PC-9 (cell line): ENCODE measurements around the gene CMIP. TPM values are rescaled to one million over a fixed set of nuclear protein-coding genes. Genes with fewer than 3 reads are reported as not detected.
A peak's percentile ranks its signal among the peaks of the same experiment; 100 is the strongest.

Source experiments
- BruUV-seq: library from RNA; stranded (reverse); fragments of 400-500 nt; replicated peaks from 2 replicates; lab custom pipeline; 2021; lab: Mats Ljungman, UMichigan
- CTCF ChIA-PET: fragments of 300-600 bp; sonication (Branson Sonifier 250); formaldehyde crosslinking; loops from one replicate; lab custom pipeline; 2022; ENCODE audit warnings: antibody characterized with exemption; lab: Charles Lee
- POLR2A ChIA-PET: fragments of 300-600 bp; sonication (Branson Sonifier 250); formaldehyde crosslinking; loops from one replicate; lab custom pipeline; 2022; ENCODE audit warnings: antibody characterized with exemption; ENCODE audit not compliant: unreplicated experiment; lab: Charles Lee
- DNase-seq, 2 experiments: peaks; one replicate each; pipeline versions ENCODE4 v3.0.0 to v3.0.0-alpha.2; 2015 to 2022; ENCODE audit warnings: mixed read lengths in 1 of 2
- H2AFZ ChIP-seq: fragments of 200-600 bp; sonication (generic); 2 replicates; pipeline ENCODE4 v1.8.1; 2017; ENCODE audit warnings: antibody characterized with exemption
- H3F3A ChIP-seq: fragments of 200-600 bp; sonication (generic); 2 replicates; pipeline ENCODE4 v1.8.1; 2017; ENCODE audit warnings: antibody characterized with exemption, mild to moderate bottlenecking, low read depth; ENCODE audit not compliant: insufficient read depth
- H3K27ac ChIP-seq: fragments of 200-600 bp; sonication (generic); 2 replicates; pipeline ENCODE4 v1.6.1; 2016; ENCODE audit warnings: mixed run types
- H3K27me3 ChIP-seq: fragments of 200-600 bp; sonication (generic); 2 replicates; pipeline ENCODE4 v1.6.1; 2016; ENCODE audit warnings: low read depth, mixed run types; ENCODE audit not compliant: insufficient read depth
- H3K36me3 ChIP-seq: fragments of 200-600 bp; sonication (generic); 2 replicates; pipeline ENCODE4 v1.6.1; 2016; ENCODE audit warnings: low read depth, mixed run types
- H3K4me1 ChIP-seq: fragments of 200-600 bp; sonication (generic); replicated peaks from 2 replicates; pipeline ENCODE4 v1.6.1; 2016; ENCODE audit warnings: mixed run types; ENCODE audit not compliant: insufficient read depth
- H3K4me2 ChIP-seq: fragments of 200-600 bp; sonication (generic); 2 replicates; pipeline ENCODE4 v1.6.1; 2017; ENCODE audit warnings: mixed run types
- H3K4me3 ChIP-seq: fragments of 200-600 bp; sonication (generic); 2 replicates; pipeline ENCODE4 v1.6.1; 2016; ENCODE audit warnings: mixed run types
- H3K79me2 ChIP-seq: fragments of 200-600 bp; sonication (generic); 2 replicates; pipeline ENCODE4 v1.6.1; 2017; ENCODE audit warnings: low read depth, mixed run types
- H3K9me2 ChIP-seq: fragments of 200-600 bp; sonication (generic); 2 replicates; pipeline ENCODE4 v1.8.1; 2017; ENCODE audit warnings: mild to moderate bottlenecking; ENCODE audit not compliant: insufficient read depth
- H3K9me3 ChIP-seq: fragments of 200-600 bp; sonication (generic); 2 replicates; pipeline ENCODE4 v1.8.1; 2016; ENCODE audit warnings: low read depth; ENCODE audit not compliant: insufficient read depth
- H4K20me1 ChIP-seq: fragments of 200-600 bp; sonication (generic); 2 replicates; pipeline ENCODE4 v1.8.1; 2017; ENCODE audit not compliant: insufficient read depth
- EZH2 ChIP-seq: fragments of 200-600 bp; sonication (generic); IDR thresholded peaks from 2 replicates; pipeline ENCODE4 v1.8.0; 2017; ENCODE audit warnings: antibody characterized with exemption, low read depth
- intact Hi-C: fragments of 100-400 bp; cut with micrococcal nuclease; formaldehyde crosslinking; loops from one replicate; pipeline ENCODE4 v1.10.0; 2022; ENCODE audit not compliant: unreplicated experiment
- total RNA-seq: library from RNA; stranded (reverse); gene quantifications from 2 replicates; pipeline ENCODE4 v1.2.3, GENCODE V29; 2021
- TF ChIP-seq, protein P1 (sequence below): fragments of 200-600 bp; sonication (generic); conservative IDR thresholded peaks from 2 replicates; pipeline ENCODE4 v1.6.1; 2017; ENCODE audit warnings: mixed run types, antibody characterized with exemption, mild to moderate bottlenecking, moderate library complexity

The CMIP gene
- total RNA-seq, 1 experiment from 2014 or later = 96.6 TPM

DNA sequence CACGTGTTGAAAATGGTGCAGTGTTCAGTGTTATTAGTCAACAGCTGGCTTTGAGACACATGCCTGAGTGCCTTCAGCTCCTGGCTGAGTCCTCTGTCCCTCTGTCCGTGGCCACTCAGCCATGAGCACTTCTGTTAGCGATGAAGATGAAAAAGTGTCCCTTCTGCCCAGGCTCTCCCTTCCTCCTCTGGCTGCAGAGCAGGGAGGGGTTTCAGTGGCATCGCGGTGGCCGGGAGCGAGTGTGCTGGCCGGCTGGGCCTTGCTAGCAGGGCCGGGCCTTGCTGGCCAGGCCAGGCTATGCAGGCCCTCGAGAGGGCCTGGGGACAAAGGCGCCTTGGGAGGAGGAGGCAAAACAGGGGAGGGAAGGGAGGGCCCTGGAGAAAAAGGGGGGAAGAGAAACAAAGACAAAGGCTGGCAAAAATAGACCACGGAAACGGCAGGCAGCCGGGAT, 47.7 kb downstream of the CMIP start:
- CTCF ChIA-PET = interaction anchor here (0.6 kb wide), 1 partner anchor 155 kb away, joined by 5 read pairs; no protein-coding TSS in a partner anchor
- no peaks in the 10 kb centered on the region for H3K9me2 ChIP-seq
- peaks cover 42% of the 10 kb centered on the region for H3K4me1 ChIP-seq
- BruUV-seq = no TSS peak
- H3K36me3 ChIP-seq = no peaks in the 10 kb centered on the region
- no peaks in the 10 kb centered on the region for H3K9me3 ChIP-seq
- H3F3A ChIP-seq = peaks cover 52% of the 10 kb centered on the region
- peak overlapping the region; percentile 91 for H3K27ac ChIP-seq
- TF ChIP-seq, protein P1, sequence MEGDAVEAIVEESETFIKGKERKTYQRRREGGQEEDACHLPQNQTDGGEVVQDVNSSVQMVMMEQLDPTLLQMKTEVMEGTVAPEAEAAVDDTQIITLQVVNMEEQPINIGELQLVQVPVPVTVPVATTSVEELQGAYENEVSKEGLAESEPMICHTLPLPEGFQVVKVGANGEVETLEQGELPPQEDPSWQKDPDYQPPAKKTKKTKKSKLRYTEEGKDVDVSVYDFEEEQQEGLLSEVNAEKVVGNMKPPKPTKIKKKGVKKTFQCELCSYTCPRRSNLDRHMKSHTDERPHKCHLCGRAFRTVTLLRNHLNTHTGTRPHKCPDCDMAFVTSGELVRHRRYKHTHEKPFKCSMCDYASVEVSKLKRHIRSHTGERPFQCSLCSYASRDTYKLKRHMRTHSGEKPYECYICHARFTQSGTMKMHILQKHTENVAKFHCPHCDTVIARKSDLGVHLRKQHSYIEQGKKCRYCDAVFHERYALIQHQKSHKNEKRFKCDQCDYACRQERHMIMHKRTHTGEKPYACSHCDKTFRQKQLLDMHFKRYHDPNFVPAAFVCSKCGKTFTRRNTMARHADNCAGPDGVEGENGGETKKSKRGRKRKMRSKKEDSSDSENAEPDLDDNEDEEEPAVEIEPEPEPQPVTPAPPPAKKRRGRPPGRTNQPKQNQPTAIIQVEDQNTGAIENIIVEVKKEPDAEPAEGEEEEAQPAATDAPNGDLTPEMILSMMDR = no peak
- no peak for TF ChIP-seq EZH2
- H3K27me3 ChIP-seq = no peaks in the 10 kb centered on the region
- POLR2A ChIA-PET = interaction anchor here (0.6 kb wide), 1 partner anchor 51 kb away, joined by 3 read pairs; no protein-coding TSS in a partner anchor
- intact Hi-C loops = loop anchor here (2.0 to 5.0 kb wide), 3 partner anchors 30 to 105 kb away; no protein-coding TSS in a partner anchor
- H3K4me2 ChIP-seq = peak overlapping the region; percentile 72
- 0 out of 2 replicates have a peak, but pooled peaks cover 5% of the 10 kb centered on the region for H4K20me1 ChIP-seq
- H3K4me3 ChIP-seq = no peak overlapping the region
- DNase-seq = peak in 1 of 2 experiments; percentile 30
- H2AFZ ChIP-seq = no peak overlapping the region
- H3K79me2 ChIP-seq = peaks cover 90% of the 10 kb centered on the region

DNA sequence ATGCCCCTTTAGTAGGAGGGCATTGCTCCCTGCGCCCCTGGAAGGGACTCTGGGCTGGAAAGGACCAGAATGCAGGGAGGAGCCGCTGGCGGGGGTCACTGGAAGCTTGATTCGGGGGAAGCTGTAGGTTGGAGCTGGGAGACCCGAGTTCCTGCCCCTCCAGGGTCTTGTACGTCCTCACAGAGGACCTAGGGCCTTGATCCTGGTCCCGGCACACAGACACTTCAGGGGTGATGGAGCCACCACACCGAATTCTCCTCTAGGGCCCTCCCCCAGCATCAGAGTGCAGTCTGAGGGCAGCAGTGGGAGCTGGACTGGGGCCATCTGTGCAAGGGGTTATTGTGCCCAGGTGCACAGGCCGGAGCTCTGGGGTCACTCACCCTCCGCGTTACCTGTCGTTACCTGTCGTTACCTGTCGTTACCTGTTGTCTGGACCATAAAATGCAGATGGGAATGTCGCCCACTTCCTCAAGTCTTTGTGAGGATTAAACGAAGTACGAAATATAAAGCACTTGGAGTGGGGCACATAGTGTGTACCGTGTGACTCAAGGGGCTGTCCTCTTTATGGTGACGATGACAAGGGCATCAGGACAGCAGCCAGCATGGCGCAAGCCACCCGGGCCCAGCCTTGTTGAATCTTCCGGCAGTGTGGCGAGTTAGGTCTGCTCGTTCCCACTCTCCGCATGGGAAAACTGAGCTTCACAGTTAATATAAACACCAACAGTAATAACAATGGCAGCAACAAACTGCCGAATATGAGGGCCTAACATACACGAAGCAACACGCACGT, 48.6 kb downstream of the CMIP start:
- H3F3A ChIP-seq = peaks cover 52% of the 10 kb centered on the region
- peak overlapping the region; percentile 72 for H3K4me2 ChIP-seq
- BruUV-seq = TSS peak; percentile 51
- no peaks in the 10 kb centered on the region for H3K36me3 ChIP-seq
- no peaks in the 10 kb centered on the region for H3K9me3 ChIP-seq
- peaks cover 92% of the 10 kb centered on the region for H3K79me2 ChIP-seq
- POLR2A ChIA-PET = interaction anchor here (0.6 to 1.0 kb wide), 5 partner anchors 12 to 374 kb away, joined by 3 to 4 read pairs (median 3); partner anchors contain the start of gene GAN
- no peaks in the 10 kb centered on the region for H3K9me2 ChIP-seq
- no peaks in the 10 kb centered on the region for H3K27me3 ChIP-seq
- peak overlapping the region; percentile 91 for H3K27ac ChIP-seq
- CTCF ChIA-PET = interaction anchor here (0.8 kb wide), 1 partner anchor 33 kb away, joined by 3 read pairs; no protein-coding TSS in a partner anchor
- intact Hi-C loops = loop anchor here (1.0 to 5.0 kb wide), 6 partner anchors 30 to 104 kb away; no protein-coding TSS in a partner anchor
- DNase-seq = peak; percentile 39 to 86
- no peak for TF ChIP-seq EZH2
- TF ChIP-seq, protein P1 = no peak
- H3K4me1 ChIP-seq = peaks cover 42% of the 10 kb centered on the region
- peak overlapping the region; percentile 28; the same call in 1 of the 2 replicates for H3K4me3 ChIP-seq
- H2AFZ ChIP-seq = no peak overlapping the region
- H4K20me1 ChIP-seq = 0 out of 2 replicates have a peak, but pooled peaks cover 5% of the 10 kb centered on the region

DNA sequence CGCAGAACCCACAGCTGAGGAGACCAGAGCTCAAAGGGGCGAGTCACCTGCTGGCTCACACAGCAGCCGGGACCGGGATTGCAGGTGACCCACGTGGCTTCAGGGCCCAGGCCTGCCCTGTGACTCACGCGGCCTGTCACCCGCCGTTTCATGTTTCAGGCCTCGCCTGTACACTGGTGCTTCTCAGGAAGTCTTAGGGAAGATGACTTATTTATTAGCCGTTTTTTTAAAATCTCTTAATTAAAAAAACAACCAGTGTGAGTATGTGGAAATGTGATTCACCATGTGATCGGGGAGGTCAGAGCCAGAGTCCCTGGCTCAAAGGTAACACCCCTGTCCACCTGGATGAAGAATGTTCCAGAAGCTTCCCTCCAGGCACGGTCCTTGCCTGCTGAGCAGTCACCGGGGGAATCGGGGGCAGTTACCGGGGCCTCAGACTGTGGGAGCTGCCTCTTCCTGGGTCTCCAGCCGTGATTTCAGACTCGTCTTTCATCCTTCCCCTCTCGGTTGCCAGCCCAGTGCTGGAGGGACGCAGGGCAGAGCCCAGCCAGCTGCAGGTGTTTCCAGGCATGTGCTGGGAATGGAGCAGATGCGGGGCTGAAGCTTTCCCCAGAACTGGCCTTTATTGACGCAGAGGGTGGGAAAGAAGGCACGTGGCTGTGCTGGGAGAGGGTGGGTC, 49.3 kb downstream of the CMIP start:
- no peaks in the 10 kb centered on the region for H3K36me3 ChIP-seq
- DNase-seq = peak; percentile 92 to 96
- H4K20me1 ChIP-seq = peaks cover 2% of the 10 kb centered on the region; the same call in 1 of the 2 replicates
- H3K4me1 ChIP-seq = peaks cover 42% of the 10 kb centered on the region
- H3K27ac ChIP-seq = peak overlapping the region; percentile 91
- CTCF ChIA-PET = interaction anchor here (0.5 to 0.8 kb wide), 2 partner anchors 32 to 71 kb away, joined by 3 to 8 read pairs; no protein-coding TSS in a partner anchor
- TSS peak; percentile 21 for BruUV-seq
- TF ChIP-seq, protein P1 = no peak
- no peak for TF ChIP-seq EZH2
- H3K4me2 ChIP-seq = peak overlapping the region; percentile 72
- no peak overlapping the region for H2AFZ ChIP-seq
- peak overlapping the region; percentile 28; the same call in 1 of the 2 replicates for H3K4me3 ChIP-seq
- no peaks in the 10 kb centered on the region for H3K27me3 ChIP-seq
- intact Hi-C loops = loop anchor here (1.0 to 5.0 kb wide), 6 partner anchors 29 to 103 kb away; no protein-coding TSS in a partner anchor
- POLR2A ChIA-PET = interaction anchor here (0.6 to 1.0 kb wide), 4 partner anchors 47 to 373 kb away, joined by 3 to 4 read pairs (median 3); partner anchors contain the start of gene GAN
- H3K9me2 ChIP-seq = no peaks in the 10 kb centered on the region
- H3K9me3 ChIP-seq = no peaks in the 10 kb centered on the region
- peaks cover 51% of the 10 kb centered on the region for H3F3A ChIP-seq
- H3K79me2 ChIP-seq = peaks cover 92% of the 10 kb centered on the region
